Measurements from ENCODE around the gene OSTN. TPM values are rescaled to one million over a fixed set of nuclear protein-coding genes. Genes with fewer than 3 reads are reported as not detected.

The OSTN gene
- total and polyA plus RNA-seq, 9 of the 15 experiments (the other 6 are each of a cell fraction or from before 2014, with no cell fraction given): not detected

GRCh38 chr3:191169566-191169965 is 29.5 kb upstream of the OSTN start (continued):
- TF ChIP-seq AFF1 (IDR thresholded peaks at IDR 0.05; ENCODE audit: low read depth in 1 of 2, partially characterized antibody in 2 of 2) (no peak), FOXK1 (CRISPR knock-in tag; IDR thresholded peaks at IDR 0.05; ENCODE audit: borderline replicate concordance) (no peak), RNF219 (CRISPR knock-in tag; IDR thresholded peaks at IDR 0.05) (no peak), TARDBP (IDR thresholded peaks at IDR 0.05) (no peak), HDAC8 (tag; IDR thresholded peaks at IDR 0.05) (no peak)

All from K562 (cell line).